GM21360 (cell line): ENCODE measurements around the gene ARPC1B.
"Not testable (repeated sequence)": the region's sequence is repeated elsewhere in the genome, so short reads cannot be mapped to it uniquely, and the experiment has no call there.

Experiments used
- ATAC-seq: cut with Tn5 transposase; IDR thresholded peaks from one replicate; pipeline ENCODE4 v1.9.1; 2021; ENCODE audit warnings: mild to moderate bottlenecking, moderate library complexity; ENCODE audit not compliant: unreplicated experiment

Gene ARPC1B

GRCh38 chr7:99408379-99409191, 34.1 kb downstream of the ARPC1B start, which contains the start of the genes BUD31 and PDAP1:
BUD31 (plus strand) TSS chr7:99408969; CDS start chr7:99411093, 2,124 bp downstream.
PDAP1 (minus strand) TSS chr7:99408597; CDS start chr7:99408548, 49 bp downstream.
- ATAC-seq: peak; percentile 79

- no peak for ATAC-seq
These were observed 34.7 kb downstream of the ARPC1B start for GRCh38 chr7:99409192-99409572.

- no peak for ATAC-seq
These were observed 35.3 kb downstream of the ARPC1B start for GRCh38 chr7:99409806-99410205.

- no peak for ATAC-seq
These were observed 36.1 kb downstream of the ARPC1B start for GRCh38 chr7:99410635-99411034.

GRCh38 chr7:99415513-99416127, 41.1 kb downstream of the ARPC1B start:
- ATAC-seq: not testable (repeated sequence)

- no peak for ATAC-seq
These were observed 43.7 kb downstream of the ARPC1B start for GRCh38 chr7:99418260-99418659.

GRCh38 chr7:99419323-99420021, 44.9 kb downstream of the ARPC1B start:
- no peak for ATAC-seq

GRCh38 chr7:99420213-99420612, 45.7 kb downstream of the ARPC1B start:
- no peak for ATAC-seq

- ATAC-seq: no peak
These were observed 46.5 kb downstream of the ARPC1B start for GRCh38 chr7:99420986-99421385.

- ATAC-seq: no peak
These were observed 47.7 kb downstream of the ARPC1B start for GRCh38 chr7:99422186-99422585.

- no peak for ATAC-seq
These were observed 48.1 kb downstream of the ARPC1B start for GRCh38 chr7:99422625-99423024.

GRCh38 chr7:99424932-99425730, 50.6 kb downstream of the ARPC1B start:
- ATAC-seq: no peak

GRCh38 chr7:99428972-99429566, 54.5 kb downstream of the ARPC1B start:
- ATAC-seq: no peak

GRCh38 chr7:99429756-99430155, 55.2 kb downstream of the ARPC1B start:
- ATAC-seq: no peak

- not testable (repeated sequence) for ATAC-seq
These were observed 57.4 kb downstream of the ARPC1B start for GRCh38 chr7:99431756-99432540.

- ATAC-seq: no peak
These were observed 58.6 kb downstream of the ARPC1B start for GRCh38 chr7:99433158-99433557.

GRCh38 chr7:99437946-99438572, 63.5 kb downstream of the ARPC1B start:
- no peak for ATAC-seq

GRCh38 chr7:99438573-99439480, 64.3 kb downstream of the ARPC1B start, which contains the start of the genes CPSF4 and PTCD1:
CPSF4 (plus strand) TSS chr7:99438943; CDS start chr7:99439083, 140 bp downstream.
PTCD1 (minus strand) TSS chr7:99438798; CDS start chr7:99435242, 3,556 bp downstream.
- ATAC-seq: peak; percentile 86
